ENCODE measurements around the gene USP37.
A peak's percentile ranks its signal among the peaks of the same experiment; 100 is the strongest.

The USP37 gene, protein sequence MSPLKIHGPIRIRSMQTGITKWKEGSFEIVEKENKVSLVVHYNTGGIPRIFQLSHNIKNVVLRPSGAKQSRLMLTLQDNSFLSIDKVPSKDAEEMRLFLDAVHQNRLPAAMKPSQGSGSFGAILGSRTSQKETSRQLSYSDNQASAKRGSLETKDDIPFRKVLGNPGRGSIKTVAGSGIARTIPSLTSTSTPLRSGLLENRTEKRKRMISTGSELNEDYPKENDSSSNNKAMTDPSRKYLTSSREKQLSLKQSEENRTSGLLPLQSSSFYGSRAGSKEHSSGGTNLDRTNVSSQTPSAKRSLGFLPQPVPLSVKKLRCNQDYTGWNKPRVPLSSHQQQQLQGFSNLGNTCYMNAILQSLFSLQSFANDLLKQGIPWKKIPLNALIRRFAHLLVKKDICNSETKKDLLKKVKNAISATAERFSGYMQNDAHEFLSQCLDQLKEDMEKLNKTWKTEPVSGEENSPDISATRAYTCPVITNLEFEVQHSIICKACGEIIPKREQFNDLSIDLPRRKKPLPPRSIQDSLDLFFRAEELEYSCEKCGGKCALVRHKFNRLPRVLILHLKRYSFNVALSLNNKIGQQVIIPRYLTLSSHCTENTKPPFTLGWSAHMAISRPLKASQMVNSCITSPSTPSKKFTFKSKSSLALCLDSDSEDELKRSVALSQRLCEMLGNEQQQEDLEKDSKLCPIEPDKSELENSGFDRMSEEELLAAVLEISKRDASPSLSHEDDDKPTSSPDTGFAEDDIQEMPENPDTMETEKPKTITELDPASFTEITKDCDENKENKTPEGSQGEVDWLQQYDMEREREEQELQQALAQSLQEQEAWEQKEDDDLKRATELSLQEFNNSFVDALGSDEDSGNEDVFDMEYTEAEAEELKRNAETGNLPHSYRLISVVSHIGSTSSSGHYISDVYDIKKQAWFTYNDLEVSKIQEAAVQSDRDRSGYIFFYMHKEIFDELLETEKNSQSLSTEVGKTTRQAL

DNA sequence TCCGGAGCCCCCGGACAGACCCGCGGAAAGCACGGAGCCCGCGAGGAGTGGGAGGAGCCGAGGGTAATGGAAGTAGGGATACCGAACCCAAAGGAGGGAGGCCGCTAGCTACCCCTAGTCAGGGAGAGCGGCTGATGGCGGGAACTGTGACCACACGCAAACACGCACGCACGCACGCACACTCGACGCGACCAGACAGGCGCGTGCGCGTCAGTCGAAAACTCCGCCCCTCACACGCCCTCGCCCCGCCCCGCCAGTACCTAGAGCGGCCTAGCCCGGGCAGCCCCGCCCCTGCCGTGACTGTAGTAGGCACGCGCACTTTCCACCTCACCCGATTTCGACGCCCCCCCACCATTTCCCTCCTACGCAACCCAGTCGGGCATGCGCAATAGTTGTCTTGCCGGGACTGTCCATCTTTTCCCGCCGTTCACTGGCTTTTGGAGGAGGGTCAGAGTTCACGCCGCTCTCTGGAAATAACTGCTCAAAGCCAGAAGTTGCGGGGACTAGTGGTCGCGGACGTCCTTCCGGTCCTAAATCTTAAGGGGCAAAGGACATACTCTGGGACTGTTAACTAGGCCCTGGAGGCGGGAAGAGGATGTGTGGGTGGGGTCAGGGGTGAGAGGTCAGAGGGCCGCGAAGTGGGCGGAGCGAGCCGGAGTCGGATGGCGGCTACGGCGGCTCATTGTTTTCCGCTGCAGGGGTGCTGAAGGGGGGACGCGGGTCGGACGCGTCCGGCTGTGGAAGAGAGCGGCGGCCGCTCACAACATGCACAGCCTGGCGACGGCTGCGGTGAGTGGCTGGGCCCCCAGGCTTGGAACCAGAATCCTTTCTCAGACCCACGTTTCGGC lies at the start of gene USP37, which contains the start of gene CNOT9:
USP37 (minus strand) TSS at position 162 of the 848 bp plus-strand sequence. CDS start 9,698 bp downstream, outside the sequence.
CNOT9 (plus strand) TSS at position 650 of the 848 bp plus-strand sequence; CDS start at position 766, 116 bp downstream.
- DNase-seq = peak; percentile 96

GRCh38 chr2:218615868-218616315 lies 47.7 kb upstream of the USP37 start:
- no peak for DNase-seq

DNA sequence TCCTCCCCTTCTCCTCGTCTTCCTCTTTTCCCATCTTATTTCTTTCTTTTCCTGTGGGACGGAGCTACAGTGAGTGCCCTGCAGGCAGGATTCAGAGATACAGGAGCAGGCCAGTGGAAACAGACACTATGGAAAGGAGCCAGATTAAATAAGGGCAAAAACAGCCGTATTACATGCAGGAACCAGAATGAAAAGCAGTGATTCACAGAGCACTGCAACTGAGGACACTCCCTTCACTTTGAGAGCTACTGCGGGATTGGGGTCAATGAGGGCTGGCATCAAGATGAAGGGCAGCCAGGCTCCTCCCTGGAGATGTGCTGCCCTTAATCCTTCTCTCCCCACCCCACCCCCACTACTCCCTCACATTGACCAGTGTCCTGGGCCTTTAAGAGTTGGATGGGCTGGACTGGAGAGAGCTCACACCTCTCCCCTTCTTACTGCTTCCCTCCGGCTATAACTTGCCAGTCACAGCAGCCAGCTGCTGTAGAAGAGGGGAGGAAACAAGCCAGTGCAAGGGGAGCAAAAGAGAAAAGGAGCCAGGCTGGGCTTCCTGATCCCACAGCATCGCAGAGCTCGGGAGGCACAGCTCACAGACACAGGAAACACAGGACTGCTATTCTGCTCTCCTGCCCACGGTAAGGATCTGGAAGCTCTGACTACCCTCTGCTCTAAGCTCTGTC lies 39.4 kb upstream of the USP37 start, which contains the start of gene PLCD4:
PLCD4 (plus strand) TSS at position 464 of the 680 bp plus-strand sequence. CDS start 7,841 bp downstream, outside the sequence.
- DNase-seq = no peak

- no peak for DNase-seq
Observed at GRCh38 chr2:218605432-218605831, 37.3 kb upstream of the USP37 start.

DNA sequence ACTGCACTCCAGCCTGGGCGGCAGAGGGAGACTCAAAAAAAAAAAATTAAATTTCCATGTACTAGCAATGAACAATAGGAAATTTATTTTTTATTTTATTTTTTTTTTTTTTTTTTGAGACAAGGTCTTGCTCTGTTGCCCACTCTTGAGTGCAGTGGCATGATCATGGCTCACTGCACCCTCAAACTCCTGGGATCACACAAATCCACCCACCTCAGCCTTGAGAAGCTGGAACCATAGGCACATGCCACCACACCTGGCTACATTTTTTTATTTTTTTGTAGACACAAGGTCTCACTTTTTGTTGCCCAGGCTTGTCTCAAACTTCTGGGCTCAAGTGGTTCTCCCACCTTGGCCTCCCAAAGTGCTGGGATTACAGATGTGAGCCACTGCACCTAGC lies 17.4 kb upstream of the USP37 start:
- no peak for DNase-seq

DNA sequence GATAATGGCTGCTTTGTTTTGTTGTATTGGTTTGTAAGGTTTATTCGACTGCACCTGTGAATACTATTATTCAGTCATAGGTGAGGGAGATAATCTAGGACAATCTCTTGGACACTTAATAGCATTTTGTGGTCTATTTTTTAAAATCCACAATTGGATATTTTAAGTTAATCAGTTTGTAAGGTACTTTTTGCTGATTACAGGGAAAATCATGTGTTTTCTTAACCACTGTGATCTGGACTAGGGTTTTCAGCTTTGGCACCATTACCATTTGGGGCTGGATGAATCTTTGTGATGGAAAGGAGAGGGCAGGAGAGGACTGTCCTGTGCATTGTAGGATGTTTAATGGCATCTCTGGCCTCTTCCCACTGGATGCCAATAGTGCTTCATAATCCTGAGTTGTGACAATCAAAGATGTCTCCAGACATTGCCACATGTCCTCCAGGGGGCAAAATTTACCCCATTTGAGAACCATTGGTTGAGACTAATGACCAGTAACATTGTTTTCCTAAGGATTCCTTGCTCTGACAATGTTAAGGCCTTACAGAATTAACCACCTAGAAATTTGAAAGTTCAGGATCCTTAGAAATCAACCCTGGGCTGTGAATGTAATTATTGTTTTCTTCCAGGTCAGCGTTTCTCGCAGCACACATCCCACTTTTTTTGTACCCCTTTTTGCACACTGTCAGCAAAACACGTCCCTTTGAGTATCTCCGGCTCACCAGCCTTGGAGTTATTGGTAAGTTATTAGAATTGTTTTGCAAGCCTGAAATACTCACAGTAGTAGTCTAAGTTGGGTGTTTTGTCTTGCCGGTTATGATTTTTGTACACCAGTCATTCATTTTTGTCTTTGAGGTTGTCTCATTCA lies 16.1 kb upstream of the USP37 start:
- DNase-seq = no peak

DNA sequence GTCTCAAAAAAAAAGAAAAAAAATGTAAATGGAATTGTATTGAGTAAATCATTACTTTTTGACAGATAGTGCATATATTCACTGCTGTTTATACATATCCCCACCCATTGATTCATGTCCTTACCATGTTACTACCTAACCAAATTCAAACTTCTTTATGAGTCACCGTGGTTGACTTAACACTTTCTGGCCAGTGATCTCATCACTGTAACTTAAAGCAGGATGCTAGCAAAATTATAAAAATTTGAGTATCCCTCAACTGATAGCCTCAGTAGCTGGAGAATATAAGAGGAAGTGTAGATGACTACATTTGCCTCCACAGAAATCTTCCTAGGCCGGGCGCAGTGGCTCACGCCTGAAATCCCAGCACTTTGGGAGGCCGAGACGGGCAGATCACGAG lies 13.9 kb upstream of the USP37 start:
- DNase-seq = no peak

DNA sequence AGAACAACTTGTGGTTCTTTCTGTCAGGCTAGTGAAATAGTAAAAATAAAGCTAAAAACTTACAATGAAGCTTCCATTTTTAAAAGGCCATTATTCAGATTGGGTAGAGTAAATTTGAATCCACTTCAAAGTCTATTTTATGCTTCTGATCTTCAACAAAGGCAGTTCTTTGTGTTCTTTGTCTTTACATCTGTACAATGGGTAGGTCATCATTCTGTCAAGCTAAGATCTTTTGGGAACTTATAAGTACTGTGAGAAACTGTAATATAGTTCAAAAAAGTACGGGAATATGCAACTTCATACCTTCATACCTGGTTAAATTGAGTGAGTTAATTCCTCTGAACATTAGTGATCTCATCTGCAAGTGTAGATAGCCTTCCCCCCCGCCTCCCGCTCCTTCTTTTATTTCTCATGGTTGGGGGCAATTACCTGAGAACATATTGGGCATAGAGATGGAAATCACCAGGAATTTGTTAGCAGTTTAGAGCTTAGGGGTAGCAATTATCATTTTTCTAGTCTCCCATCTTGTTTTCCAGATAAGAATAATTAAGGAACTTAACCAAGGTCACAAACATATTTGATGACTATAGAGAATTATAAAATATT lies 10.2 kb upstream of the USP37 start:
- DNase-seq = no peak

- DNase-seq = no peak
Observed at GRCh38 chr2:218577482-218578220, 9.5 kb upstream of the USP37 start.

- DNase-seq = no peak
Observed at GRCh38 chr2:218576854-218577253, 8.7 kb upstream of the USP37 start.

DNA sequence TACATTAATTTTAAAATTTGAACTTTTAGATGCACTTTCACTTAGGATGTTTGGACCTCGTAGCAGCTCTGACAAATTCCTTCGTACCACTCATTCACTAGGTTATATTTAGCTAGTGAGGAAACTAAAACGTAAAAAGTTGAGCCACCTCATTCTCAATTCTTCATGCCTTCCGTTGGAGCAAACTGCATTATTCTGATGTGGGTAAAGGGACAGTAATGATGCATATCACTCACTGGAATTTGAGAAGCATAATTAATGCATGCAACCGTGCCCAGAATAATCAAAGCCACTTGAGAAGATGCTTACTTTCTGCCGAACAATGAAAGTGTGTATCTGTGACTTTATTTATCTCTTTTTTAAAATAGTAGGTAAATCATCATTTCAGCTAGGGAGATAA lies 2.7 kb upstream of the USP37 start:
- DNase-seq = no peak

DNA sequence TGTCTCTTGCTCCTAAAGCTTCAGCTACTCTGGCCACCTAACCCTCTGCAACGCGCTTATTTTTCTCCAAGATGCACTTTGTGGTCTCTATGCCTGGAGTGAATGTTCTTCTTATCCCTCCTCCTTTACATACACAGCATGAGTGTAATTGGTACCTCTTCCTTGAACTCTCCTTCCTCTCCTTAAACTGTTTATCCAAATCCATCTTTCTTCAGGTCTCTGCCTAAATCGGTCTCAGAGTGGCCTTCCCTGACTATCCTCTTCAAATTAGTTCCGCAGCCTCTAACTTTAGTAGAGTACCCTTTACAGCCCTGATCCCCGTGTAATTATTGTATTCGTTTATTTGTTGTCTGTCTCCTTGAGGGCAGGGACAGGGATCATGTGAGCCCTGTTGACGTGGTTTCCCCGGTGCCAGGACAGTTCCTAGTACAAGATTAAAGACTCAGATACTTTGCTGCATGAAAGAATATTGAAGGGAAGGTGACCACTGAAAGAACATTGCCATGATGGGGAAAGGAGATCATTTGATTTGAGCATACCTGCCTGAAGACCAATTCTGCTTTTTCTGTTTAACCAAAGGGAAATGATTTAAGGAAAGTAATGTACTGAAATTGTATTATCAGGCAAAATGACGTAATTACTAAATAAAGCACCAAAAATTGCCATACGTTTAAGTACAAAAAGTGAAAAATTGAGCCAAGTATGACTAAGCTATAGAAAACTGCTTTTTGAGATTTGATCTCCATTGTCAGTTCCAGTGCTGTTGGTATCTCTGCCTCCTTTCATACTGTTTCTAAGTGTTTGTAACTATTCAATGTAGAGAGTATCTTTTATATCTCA lies 1.7 kb upstream of the USP37 start:
- peak; percentile 1 for DNase-seq

DNA sequence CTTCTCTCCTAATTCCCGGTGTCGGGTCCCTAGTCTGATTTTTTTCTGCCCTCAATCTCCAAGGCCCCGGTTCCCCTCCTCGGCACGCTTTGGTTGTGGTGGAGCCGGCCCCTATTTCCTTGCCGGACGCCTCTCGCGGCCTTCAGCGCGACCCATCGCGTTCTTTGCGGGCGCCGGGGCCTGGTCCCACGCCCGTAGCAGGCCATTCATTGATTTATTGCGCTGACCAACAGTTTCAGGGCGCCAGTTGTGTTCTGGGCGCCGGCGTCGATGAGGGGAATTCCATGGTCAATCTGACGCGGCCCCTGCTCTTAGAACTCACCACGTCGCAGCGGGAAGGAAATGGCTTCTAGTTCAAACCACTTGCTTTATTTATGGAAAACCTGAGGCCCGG lies 884 bp upstream of the USP37 start:
- peak; percentile 63 for DNase-seq

DNA sequence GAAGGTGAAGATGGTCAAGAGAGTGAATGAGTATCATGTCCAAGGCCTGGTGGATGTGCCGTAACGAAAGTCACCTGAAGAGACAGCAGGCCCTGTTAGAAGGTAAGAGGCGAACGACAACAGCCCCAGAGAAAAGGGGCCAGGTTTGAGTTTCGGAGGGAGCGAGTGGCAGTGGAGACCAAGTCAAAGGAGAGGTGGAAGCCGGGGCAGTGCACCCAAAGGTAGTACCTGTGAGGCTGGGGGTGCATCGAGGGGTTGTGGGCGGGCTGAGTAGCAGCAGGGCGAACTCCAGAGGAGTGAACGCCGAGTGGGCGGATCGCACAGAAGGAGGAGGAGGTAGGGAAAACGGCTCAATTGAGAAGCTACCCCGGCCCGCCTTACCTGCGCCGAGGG lies 358 bp downstream of the USP37 start:
- peak; percentile 71 for DNase-seq

GRCh38 chr2:218566296-218566695 lies 1.9 kb downstream of the USP37 start:
- DNase-seq = no peak

DNA sequence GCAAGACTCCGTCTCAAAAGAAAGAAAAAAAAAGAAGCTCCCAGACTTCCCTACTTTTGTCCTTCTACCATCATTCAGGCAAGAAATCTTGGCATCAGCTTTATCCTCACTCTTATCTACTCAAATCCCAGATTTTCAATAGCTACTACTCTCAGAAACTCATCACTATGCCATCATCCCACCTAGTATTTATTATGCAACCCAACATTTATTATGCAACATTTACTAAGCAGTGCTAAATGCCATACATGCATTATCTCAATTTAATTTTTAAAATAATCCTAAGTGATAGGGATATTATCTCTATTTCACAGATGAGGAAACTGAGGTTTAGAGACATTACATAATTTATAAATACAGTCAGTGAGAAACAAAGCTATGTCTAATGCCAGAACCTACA lies 4.1 kb downstream of the USP37 start:
- DNase-seq = no peak

- DNase-seq = no peak
Observed at GRCh38 chr2:218558986-218559385, 9.2 kb downstream of the USP37 start.

DNA sequence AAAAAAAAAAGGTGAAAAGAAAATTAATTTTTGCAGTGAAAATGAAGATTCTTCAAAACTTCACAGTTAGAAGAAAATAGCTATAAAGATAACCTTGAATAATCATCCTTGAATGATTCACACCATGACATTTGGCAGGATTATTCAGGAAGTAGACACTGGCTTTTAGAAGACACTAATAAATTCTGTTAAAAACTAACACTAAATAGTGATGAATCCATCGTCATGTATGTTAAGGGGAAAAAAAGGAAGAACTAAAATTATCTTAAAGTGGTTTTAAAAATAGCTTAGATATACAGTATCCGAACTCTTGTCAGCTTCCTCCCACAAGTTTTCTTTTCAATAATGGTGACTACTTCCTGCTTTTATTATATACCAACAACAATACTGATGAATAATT lies 10.2 kb downstream of the USP37 start:
- no peak for DNase-seq

DNA sequence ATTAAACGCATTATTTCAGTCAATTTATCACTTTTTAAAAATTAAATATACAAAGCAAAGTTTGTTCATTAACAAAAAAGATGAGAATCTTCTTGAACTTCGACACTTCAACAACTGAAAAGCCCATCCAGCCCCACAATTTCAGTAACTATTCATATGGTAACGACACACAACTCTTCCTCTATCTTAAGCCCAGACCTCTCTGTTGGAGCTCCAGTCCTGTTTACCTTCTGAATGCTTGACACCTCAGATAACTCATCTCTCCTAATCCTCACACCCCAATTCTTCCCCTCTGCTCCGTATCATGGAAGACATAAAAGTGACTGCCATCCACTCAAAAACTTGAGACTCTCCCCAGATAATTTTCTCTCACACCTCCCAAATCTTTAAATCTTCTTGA lies 12.6 kb downstream of the USP37 start:
- no peak for DNase-seq
